Thoracic aorta (tissue), 2 donors: Measurements from ENCODE around the gene PPL. TPM values are rescaled to one million over a fixed set of nuclear protein-coding genes. Genes with fewer than 3 reads are reported as not detected.

Experiments
- ATAC-seq: fragments of 150-250 bp; one replicate; pipeline ENCODE4 v1.8.0; 2017; ENCODE audit warnings: low read depth; ENCODE audit not compliant: insufficient number of reproducible peaks, low FRiP score
- DNase-seq: peaks from one replicate; pipeline ENCODE4 v3.0.0-alpha.2; 2020; ENCODE audit warnings: low spot score
- H3K27ac ChIP-seq, 2 donors: fragments of 200-600 bp; sonication (generic); 1 replicate in 1 of 2; 2 replicates in 1 of 2; pipeline ENCODE4 v1.5.1; 2016; ENCODE audit warnings: mild to moderate bottlenecking in 2 of 2, moderate library complexity in 2 of 2
- H3K27me3 ChIP-seq: fragments of 200-600 bp; sonication (generic); replicated peaks from 2 replicates; pipeline ENCODE4 v1.6.0; 2016; ENCODE audit warnings: mild to moderate bottlenecking; ENCODE audit not compliant: insufficient read depth
- H3K36me3 ChIP-seq: fragments of 200-600 bp; sonication (generic); one replicate; pipeline ENCODE4 v1.5.1; 2016
- H3K4me1 ChIP-seq, 2 donors: fragments of 200-600 bp; sonication (generic); 1 replicate in 1 of 2; 2 replicates in 1 of 2; pipeline versions ENCODE4 v1.5.1 to v1.6.0; 2016; ENCODE audit warnings: low read depth in 2 of 2, mild to moderate bottlenecking in 1 of 2; ENCODE audit not compliant: control insufficient read depth in 1 of 2
- H3K4me3 ChIP-seq: fragments of 200-600 bp; sonication (generic); 2 replicates; pipeline ENCODE4 v1.5.1; 2016; ENCODE audit warnings: mild to moderate bottlenecking
- H3K9me3 ChIP-seq: fragments of 200-600 bp; sonication (generic); 2 replicates; pipeline ENCODE4 v1.5.1; 2016
- total RNA-seq, 2 donors: library from RNA; depleted of rRNA; stranded (reverse); fragments of >200 nt; gene quantifications; one replicate each; pipeline versions ENCODE4 v1.1.0 to v1.2.3, GENCODE V29; 2016
- TF ChIP-seq, protein P1 (sequence below): fragments of 200-600 bp; sonication (generic); IDR thresholded peaks from one replicate; pipeline ENCODE4 v1.5.1; 2019; ENCODE audit warnings: antibody characterized with exemption

Gene PPL
- total RNA-seq, 2 donors from 2014 or later = 22.6 to 28.8 TPM

DNA sequence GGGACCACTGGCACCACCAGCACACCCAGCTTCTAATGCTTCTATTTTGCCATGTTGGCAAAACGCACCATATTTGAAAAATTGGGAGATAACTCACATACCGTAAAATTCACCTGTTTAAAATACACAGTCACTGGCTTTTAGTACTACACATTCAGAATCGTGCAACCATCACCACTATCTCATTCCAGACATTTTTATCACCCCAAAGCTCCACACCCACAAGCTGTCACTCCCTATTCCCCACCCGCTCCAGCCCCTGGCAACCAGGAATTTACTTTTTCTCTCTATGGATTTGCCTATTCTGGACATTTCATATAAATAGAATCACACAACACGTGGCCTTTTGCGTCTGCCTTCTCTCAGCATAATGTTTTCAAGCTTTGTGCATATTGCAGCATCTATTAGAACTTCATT, 25.0 kb downstream of the PPL start:
- Histone ChIP-seq H3K27me3 (no peaks in the 10 kb centered on the region), H3K36me3 (no peaks in the 10 kb centered on the region), H3K27ac (no peak overlapping the region), H3K4me1 (peaks cover 0 to 8% of the 10 kb centered on the region in 2 donors), H3K9me3 (no peaks in the 10 kb centered on the region), H3K4me3 (no peak overlapping the region)
- no peak for DNase-seq
- TF ChIP-seq, protein P1, sequence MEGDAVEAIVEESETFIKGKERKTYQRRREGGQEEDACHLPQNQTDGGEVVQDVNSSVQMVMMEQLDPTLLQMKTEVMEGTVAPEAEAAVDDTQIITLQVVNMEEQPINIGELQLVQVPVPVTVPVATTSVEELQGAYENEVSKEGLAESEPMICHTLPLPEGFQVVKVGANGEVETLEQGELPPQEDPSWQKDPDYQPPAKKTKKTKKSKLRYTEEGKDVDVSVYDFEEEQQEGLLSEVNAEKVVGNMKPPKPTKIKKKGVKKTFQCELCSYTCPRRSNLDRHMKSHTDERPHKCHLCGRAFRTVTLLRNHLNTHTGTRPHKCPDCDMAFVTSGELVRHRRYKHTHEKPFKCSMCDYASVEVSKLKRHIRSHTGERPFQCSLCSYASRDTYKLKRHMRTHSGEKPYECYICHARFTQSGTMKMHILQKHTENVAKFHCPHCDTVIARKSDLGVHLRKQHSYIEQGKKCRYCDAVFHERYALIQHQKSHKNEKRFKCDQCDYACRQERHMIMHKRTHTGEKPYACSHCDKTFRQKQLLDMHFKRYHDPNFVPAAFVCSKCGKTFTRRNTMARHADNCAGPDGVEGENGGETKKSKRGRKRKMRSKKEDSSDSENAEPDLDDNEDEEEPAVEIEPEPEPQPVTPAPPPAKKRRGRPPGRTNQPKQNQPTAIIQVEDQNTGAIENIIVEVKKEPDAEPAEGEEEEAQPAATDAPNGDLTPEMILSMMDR = no peak
- ATAC-seq = no peak

DNA sequence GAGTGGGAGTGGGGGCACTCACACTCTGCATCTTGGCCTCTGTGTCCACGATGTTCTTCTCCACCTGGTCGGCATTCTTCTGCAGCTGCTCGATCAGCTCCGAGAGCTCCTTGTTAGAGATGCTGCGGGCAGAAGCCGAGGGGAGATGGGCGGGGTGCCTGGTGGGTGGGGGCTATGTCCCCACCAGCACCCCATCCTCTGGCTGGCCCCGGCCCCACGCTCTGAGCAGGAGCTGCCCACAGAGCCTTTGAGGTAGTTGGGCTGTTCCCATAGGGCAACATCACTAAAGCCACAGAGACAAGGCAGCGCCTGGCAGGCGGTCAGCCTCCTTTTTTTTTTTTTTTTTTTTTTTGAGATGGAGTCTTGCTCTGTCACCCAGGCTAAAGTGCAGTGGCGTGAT, 26.1 kb downstream of the PPL start:
- no peaks in the 10 kb centered on the region for H3K36me3 ChIP-seq
- TF ChIP-seq, protein P1 = no peak
- H3K4me3 ChIP-seq = no peak overlapping the region
- H3K9me3 ChIP-seq = no peaks in the 10 kb centered on the region
- ATAC-seq = no peak
- no peak overlapping the region for H3K27ac ChIP-seq
- no peaks in the 10 kb centered on the region for H3K4me1 ChIP-seq
- DNase-seq = no peak
- no peaks in the 10 kb centered on the region for H3K27me3 ChIP-seq

DNA sequence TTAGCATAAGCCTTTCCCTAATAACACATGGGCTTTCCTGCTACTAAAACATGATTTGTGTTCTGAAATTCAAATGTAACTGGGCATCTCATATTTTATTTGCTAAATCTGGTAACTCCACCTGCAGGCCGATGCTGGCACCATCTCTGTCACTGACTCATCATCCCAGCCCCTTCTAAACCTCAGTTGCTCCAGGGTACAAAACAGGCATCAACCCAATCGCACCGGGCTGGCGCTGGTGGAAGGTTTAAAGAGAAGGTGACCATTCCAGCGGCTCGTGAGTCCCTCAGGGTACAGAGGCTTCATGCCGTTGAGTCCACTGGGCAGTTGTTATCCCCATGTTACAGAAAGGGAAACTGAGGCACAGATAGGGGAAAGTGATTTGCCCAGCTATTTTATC, 27.1 kb downstream of the PPL start:
- H3K4me1 ChIP-seq = no peaks in the 10 kb centered on the region
- H3K27ac ChIP-seq = no peak overlapping the region
- TF ChIP-seq, protein P1 = no peak
- H3K9me3 ChIP-seq = no peaks in the 10 kb centered on the region
- ATAC-seq (no peak), DNase-seq (no peak)
- no peaks in the 10 kb centered on the region for H3K27me3 ChIP-seq
- H3K36me3 ChIP-seq = no peaks in the 10 kb centered on the region
- H3K4me3 ChIP-seq = no peak overlapping the region

DNA sequence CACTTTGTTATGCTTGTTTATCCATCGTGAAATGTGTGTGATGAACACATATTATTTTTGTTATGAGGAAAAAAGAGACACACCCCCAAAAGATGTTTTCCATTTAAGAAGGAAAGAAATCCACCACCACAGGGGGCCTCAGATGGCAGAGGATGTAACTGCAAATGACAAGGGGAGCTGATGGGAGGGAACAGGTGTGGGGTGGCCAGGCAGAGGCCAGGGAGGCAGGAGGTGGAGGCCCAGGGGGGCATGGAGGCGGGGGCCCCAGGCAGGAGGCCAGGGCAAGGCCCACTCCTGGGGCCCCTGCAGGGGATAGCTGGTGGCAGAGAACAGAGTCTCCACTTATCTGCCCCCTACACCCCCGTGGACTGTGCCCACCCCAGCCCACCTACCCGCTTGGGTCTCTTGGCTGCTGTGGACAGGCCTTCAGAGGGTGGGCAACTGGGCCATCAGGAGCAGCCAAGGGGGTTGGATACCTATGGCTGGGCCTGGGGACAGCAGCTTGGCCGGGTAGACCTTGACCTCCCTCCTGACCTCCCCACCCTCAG, 28.0 kb downstream of the PPL start:
- Histone ChIP-seq H3K4me3 (no peak overlapping the region), H3K27ac (no peak overlapping the region), H3K4me1 (no peaks in the 10 kb centered on the region), H3K36me3 (peaks cover 2% of the 10 kb centered on the region), H3K27me3 (no peaks in the 10 kb centered on the region), H3K9me3 (no peaks in the 10 kb centered on the region)
- no peak for ATAC-seq
- no peak for DNase-seq
- TF ChIP-seq, protein P1 = no peak

DNA sequence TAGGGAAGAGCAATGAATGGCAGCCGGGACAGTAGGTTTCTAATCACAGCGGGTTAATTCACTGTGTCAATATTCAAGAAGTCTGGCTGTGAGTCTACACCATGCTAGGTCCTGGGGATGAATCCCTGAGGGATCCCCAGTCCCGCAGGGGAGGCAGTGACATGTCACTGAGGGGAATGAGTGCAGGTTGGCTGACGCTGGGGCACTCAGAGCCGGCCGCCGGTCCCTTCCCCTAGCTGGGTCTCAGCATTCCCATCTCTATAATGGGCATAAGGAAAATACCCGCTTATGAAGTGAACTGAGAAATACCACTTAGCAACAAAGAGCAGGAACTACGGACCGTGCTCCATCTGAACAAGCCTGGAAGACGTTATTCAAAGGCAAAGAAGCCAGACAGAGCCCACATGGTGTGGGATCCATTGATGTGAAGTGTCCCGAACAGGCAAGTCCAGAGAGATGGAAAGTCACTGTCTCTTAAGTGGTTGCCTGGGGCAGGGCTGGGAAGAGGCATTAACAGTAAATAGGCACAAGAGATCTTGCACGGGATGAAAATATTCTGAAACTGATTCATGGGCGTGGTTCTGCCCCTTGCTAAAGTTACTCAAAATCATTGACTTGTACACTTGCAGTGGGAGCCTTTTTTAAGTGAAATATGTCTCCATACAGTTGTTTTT, 31.9 kb downstream of the PPL start:
- TF ChIP-seq, protein P1 = no peak
- DNase-seq (no peak), ATAC-seq (no peak)
- Histone ChIP-seq H3K4me3 (no peak overlapping the region), H3K27me3 (no peaks in the 10 kb centered on the region), H3K4me1 (no peaks in the 10 kb centered on the region), H3K36me3 (peaks cover 9% of the 10 kb centered on the region), H3K27ac (no peak overlapping the region), H3K9me3 (no peaks in the 10 kb centered on the region)
